Cardiac septum (tissue), 1 donor: ENCODE results near the gene SRGAP2C. TPM values are rescaled to one million over a fixed set of nuclear protein-coding genes. Genes with fewer than 3 reads are reported as not detected.
"Not testable (repeated sequence)": the region's sequence is repeated elsewhere in the genome, so short reads cannot be mapped to it uniquely, and the experiment has no call there.

Experiments
- DNase-seq: peaks from one replicate; pipeline ENCODE4 v3.0.0-alpha.2; 2020; ENCODE audit warnings: low spot score
- intact Hi-C: fragments of 100-400 bp; cut with DNase I; formaldehyde crosslinking; loops from one replicate; pipeline ENCODE4 v1.14.0; 2022
- total RNA-seq: library from RNA; stranded (reverse); fragmentation: NEBNext Ultra II Directional; extraction: Animal tissue kit (Norgen Biotek cat#: 25700); gene quantifications from one replicate; pipeline ENCODE4 v1.2.1, GENCODE V29; 2021
- donor health status: DM: no; HTN: no; CAD: no.

The SRGAP2C gene
- total RNA-seq, 1 donor from 2014 or later: 9.8 TPM

DNA sequence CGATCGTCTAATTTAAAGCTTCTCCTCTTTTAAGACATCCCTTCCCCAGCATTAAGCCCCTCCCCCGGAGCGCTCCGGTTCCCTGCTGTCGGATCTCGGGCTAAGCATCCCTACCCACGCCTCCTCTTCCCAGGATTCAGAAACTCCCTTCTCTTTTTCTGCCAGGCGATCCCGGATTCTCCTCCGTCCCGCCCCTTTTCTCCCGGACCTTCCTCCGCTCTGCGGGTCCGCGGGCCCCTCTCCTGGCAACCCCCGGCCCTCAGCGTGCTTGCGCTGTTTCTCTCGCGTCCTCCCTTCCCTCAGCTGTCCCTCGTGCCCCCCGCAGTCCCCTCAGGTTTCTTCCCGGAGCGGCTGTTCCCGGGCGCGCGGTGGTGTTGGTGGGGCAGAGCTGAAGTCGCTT lies 908 bp upstream of the SRGAP2C start:
- DNase-seq, intact Hi-C loops: not testable (repeated sequence)

DNA sequence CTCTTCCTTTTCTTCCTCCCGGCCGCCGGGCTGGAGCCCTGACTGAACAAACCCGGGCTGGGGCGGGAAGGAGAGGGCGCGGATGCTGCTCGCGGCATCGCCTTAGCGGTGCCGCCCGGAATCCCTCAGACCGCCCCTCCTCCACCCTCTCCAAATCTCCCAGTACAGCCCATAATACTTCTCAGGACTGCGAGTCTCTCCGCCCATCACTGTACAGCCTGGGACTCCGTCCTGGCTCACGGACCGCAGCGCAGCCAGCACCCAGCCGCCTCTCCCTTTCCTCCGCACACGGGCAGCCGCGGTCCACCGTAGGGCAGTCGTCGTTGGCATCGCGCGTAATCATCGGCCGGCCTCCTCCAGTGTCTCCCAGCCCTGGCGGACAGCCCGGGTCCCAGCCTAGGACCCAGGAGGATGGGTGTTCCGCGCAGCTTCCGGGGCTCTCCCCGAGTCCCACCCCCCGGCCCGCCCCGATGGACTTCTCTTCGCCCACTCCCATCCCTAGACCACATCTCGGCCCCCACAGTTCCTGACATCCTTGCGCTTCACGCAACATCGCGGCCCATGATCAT lies 449 bp downstream of the SRGAP2C start:
- not testable (repeated sequence) for DNase-seq

DNA sequence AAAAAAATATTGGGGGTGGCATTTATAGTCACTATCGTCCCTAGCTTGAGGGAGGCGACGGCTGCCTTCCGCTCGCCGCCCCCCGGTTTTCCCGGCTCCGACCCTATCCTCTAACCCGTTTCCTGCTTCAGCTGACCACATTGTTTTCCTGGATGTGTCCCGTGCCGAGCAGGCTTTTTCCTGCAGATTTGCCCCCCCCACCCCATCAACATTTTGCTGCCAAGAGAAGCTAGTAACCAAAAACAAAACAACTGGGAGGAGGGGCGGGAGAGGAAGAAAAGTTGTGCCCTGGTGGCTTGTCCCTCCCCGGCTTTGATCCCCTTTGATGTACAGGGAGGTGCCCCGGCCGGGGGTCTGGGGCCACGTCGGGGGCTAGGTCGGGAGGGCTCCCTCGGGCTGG lies 1.4 kb downstream of the SRGAP2C start:
- intact Hi-C loops, DNase-seq: not testable (repeated sequence)

More for the DNA sequence above, 449 bp downstream of the SRGAP2C start:
- intact Hi-C loops: not testable (repeated sequence)

GRCh38 chr1:121187914-121188313 lies 3.1 kb downstream of the SRGAP2C start:
- intact Hi-C loops, DNase-seq: not testable (repeated sequence)

DNA sequence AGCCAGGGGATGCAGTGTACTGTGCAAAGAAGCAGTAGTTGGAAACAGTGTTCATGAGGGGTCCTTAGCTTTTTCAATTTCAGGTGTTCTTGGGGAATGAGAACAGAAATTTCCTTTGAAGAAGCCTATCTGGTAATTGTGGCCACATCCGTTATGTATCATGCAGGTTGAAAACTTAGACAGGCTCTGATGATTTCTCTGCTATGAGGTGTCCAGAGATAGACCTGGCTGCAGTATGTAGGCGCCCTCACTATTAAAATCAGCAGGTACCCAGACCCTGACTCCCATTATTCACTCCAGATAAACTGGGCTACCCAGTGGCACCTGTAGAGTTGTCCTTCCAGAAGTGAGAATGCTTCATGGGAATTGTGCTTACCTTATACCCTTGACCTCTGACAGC lies 7.7 kb downstream of the SRGAP2C start:
- DNase-seq, intact Hi-C loops: not testable (repeated sequence)

- intact Hi-C loops, DNase-seq: not testable (repeated sequence)
Measured at GRCh38 chr1:121197095-121197882, 12.5 kb downstream of the SRGAP2C start.

DNA sequence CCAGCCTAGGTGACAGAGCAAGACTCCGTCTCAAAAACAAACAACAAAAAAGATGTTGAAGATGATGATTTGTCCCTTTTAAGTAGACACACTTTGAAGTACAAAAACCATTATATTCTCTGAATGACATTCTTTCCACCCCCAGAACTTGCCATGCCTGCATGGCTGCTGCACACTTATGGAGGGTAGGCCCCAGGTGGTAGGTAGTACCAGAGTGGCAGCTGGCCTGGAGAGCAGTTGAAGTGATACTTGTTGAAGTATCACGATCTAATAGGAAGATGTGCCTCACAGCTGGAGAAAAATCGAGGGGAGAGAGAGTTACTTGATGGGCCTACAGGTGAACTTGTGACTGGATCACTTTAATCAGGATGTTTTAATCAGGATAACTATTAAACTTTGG lies 15.0 kb downstream of the SRGAP2C start:
- DNase-seq, intact Hi-C loops: not testable (repeated sequence)

DNA sequence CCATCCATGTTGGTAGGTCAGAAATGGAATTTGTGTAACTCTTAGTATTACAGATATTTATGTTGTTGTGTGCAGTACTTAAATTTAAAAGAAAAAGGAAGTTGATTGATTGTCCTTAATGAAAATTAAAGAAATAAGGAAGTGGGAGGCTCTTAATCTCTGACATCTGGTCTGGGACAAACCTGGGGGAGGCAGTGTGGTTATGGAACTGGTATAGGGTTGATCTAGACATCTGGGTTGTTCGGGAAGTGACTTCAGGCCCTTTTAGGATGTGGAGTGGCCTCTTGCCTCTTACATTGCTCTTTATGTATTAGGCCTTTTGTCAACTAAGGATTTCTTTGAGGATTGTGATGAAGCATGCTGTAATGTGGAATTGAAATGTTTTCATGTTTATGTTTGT lies 15.5 kb downstream of the SRGAP2C start:
- DNase-seq, intact Hi-C loops: not testable (repeated sequence)

GRCh38 chr1:121200985-121201981 lies 16.5 kb downstream of the SRGAP2C start:
- DNase-seq, intact Hi-C loops: not testable (repeated sequence)

- DNase-seq, intact Hi-C loops: not testable (repeated sequence)
Measured at GRCh38 chr1:121202986-121203385, 18.2 kb downstream of the SRGAP2C start.

- intact Hi-C loops, DNase-seq: not testable (repeated sequence)
Measured at GRCh38 chr1:121205786-121206711, 21.3 kb downstream of the SRGAP2C start.

- intact Hi-C loops, DNase-seq: not testable (repeated sequence)
Measured at GRCh38 chr1:121207328-121207727, 22.6 kb downstream of the SRGAP2C start.

GRCh38 chr1:121208375-121208774 lies 23.6 kb downstream of the SRGAP2C start:
- intact Hi-C loops, DNase-seq: not testable (repeated sequence)

- intact Hi-C loops: not testable (repeated sequence)
Measured at GRCh38 chr1:121210778-121211177, 26.0 kb downstream of the SRGAP2C start.

GRCh38 chr1:121213491-121213890 lies 28.7 kb downstream of the SRGAP2C start:
- intact Hi-C loops, DNase-seq: not testable (repeated sequence)

More at GRCh38 chr1:121210778-121211177, 26.0 kb downstream of the SRGAP2C start:
- DNase-seq: not testable (repeated sequence)

DNA sequence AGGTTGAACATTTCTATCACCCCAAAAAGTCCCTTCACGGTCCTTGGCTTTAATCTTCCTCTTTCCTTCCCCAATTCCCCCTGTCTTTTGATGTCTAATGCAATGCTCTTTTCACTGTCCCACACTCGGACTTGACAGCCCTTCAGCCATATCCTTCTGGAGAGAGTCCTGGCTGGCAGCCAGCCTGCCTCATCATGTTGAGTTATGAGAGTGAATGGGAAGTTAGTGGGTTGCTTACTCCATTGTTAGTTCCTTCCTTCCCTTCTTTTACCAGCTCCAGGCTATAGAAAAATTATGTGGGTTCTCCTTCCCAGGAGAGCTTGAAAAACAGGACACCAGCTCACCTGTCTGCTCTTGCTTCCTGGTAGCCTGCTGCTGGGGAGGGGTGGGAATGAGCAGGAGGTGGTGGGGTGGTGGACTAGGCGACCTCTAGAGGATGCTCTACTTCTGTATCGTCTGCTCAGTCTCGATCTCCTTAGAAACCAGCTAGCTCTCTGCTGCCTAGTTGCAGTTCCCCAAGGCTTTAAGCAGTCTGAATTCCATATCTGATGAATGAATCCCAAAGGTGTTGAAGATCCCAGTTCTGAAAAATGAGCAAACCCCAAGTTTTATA lies 29.9 kb downstream of the SRGAP2C start:
- intact Hi-C loops, DNase-seq: not testable (repeated sequence)

DNA sequence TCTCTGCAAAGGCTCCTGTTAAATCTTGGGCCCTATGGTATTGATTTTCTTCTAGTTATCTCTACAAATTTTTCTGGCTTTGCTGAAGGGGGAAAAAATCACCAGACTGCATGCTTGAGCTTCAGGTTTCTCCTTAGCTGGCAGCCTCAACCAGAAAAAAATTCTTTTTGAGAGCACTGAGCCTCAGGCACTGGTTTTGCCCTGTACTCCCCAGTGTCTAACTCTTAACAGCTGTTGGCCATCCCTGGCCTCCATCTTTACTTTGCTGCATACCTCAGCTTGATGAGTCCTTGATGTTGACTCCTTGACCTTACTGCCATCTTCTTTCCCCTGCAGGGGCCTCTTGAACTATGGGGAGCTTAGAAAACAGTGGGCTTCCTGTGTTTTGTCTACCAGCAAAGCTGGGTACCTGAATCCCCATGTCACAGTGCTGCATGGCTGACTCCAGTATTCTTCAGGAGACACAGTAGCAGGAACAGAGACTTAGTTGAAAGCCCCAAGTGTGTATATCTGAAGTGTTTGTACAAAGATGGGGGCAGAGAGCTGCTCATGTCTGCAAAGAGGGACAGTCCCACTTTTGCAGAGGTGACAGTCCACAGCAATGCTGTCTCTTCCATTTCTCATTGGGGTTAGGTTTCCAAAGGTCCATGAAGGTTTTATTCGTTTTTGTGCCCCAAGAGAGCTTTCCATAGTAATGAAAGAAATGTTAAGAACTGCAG lies 31.1 kb downstream of the SRGAP2C start:
- intact Hi-C loops: not testable (repeated sequence)

More for the DNA sequence above, 31.1 kb downstream of the SRGAP2C start:
- not testable (repeated sequence) for DNase-seq
